Right renal cortex interstitium (tissue), 3 donors: Measurements from ENCODE around the gene AQP5. TPM values are rescaled to one million over a fixed set of nuclear protein-coding genes. Genes with fewer than 3 reads are reported as not detected.

Experiments
- DNase-seq, 3 donors: peaks; one replicate each; pipeline ENCODE4 v3.0.0-alpha.2; 2013; ENCODE audit warnings: low read depth in 3 of 3, low spot score in 2 of 3
- polyA plus RNA-seq, 3 donors: library from polyadenylated mRNA; unstranded; fragments of 120-200 nt; gene quantifications; one replicate each; pipeline ENCODE4 v1.2.1, GENCODE V29; 2013; ENCODE audit not compliant: insufficient read length in 3 of 3

Gene AQP5
- polyA plus RNA-seq, 3 donors: 1.1 to 2.2 (median 2.0) TPM

DNA sequence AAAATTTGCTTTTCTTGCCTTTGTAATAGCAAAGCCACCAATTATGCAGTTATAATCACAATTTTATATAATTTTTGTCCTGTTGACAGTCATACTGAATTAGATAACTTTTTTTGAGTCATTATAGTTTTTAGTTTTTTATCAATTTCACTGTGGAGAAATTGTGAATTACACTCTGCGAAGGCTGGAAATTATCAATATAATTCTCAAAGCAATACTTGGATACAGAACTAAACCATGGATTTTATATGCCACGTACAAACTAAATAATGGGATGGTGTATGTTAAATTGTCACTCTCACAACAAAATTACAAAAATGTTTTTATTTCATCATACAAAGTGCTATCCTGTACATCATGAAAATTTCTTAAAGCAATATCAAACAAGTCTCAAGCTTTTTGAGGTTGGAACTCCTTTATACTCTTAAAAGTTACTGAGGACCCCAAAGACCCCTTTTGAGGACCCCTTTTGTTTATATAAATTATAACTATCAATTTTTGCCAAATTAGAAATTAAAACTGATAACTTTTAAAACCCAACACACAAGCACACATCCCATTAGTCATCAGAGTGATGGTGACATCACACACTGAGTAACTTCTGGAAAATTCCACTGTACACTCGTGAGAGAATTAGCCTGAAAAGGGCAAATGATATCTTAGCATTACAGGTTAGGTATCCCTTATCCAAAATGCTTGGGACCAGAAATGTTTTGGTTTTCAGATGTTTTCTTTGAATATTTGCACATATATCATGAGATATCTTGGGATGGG, 31.0 kb upstream of the AQP5 start:
- DNase-seq: no peak

DNA sequence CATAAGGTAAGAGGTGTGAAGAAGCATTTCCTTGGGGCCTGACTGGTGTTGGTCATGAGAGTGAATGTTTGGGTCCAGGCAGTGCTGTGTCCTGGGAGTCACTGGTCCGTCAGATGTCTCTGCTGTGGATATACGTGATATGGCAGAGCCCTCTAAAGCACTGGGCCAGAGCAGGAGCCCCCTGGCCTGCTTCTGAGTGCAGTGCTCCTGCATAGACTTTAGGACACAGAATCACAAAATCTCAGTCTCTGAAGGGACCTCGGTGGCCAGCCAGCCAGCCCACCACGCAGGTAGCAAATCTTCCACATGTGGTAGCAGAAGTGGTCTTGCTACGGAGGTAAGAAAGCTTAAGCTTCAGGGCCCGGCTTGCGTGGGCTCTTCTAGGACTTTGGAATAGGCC, 29.6 kb upstream of the AQP5 start:
- DNase-seq: no peak

DNA sequence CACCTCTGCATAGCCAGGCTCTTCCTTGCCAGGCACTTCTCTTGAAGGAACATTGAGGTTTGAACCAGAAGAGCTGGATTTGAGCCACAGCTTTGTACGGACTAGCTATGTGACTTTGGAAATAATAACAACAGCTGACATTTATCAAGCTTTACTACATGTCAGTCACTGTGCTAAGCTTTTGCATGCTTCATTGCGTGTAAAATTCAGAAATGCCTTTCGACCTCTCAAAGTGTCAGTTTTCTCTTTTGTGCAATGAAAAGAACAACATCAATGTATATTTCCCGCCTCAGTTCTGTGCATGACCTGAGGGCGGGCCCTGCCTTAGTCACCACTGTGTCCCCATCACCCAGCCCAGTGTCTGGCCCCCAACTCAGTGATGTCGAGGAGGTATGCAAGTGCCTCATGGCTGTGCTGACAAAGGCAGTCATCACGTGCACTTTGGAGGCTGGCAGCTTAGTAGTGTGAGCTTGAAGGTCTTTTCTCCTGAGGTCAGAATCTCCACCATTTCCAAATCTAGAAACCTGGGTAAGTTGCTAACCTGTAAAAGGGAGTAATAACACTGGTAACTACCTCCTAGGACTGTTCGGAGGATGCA, 29.0 kb upstream of the AQP5 start:
- no peak for DNase-seq

DNA sequence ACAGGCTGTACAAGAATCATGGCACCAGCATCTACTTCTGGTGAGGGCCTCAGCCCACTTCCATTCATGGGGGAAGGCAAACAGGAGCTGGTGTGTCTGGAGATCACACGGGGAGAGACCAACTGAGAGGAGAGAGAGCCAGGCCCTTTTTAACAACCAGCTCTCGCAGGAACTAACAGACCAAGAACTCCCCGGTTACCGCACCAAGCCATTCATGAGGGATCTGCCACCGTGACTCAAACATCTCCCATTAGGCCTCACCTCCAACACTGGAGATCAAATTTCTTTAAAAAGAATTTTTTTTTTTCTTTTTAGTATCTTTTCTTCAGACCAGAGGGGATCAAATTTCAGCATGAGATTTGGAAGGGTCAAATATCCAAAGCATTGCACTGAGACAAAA, 27.9 kb upstream of the AQP5 start:
- DNase-seq: no peak

DNA sequence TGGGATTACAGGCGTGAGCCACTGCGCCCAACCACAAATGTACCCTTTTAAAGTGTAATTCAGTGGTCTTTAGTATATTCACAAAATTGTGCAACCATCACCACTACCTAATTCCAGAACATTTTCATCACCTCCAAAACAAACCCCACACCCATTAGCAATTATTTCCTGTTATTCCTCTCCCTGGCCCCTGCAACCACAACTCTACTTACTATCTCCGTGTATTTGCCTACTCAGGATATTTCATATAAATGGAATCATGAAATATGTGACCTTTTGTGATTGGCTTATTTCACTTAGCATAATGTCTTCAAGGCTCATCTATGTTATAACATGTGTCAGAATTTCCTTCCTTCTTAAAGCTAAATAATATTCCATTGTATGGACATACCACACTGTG, 27.2 kb upstream of the AQP5 start:
- DNase-seq: no peak

DNA sequence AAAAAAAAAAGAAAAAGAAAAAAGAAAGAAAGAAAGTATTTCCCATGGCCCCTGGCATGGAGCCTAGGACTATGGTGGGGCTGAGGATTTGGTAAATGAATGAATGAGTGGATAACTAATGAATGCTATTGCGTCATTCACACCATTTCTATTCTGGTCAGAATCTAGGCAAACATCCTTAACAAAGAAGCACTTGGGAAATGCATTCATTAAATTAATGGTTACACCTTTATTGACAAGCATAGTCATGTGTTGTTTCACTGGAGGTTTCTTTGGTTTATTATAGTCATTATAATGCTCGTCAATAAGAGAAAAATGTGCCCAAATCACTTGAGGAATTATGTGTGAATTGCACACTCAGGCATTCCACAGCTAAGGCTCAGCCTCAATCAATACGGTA, 24.7 kb upstream of the AQP5 start:
- no peak for DNase-seq

DNA sequence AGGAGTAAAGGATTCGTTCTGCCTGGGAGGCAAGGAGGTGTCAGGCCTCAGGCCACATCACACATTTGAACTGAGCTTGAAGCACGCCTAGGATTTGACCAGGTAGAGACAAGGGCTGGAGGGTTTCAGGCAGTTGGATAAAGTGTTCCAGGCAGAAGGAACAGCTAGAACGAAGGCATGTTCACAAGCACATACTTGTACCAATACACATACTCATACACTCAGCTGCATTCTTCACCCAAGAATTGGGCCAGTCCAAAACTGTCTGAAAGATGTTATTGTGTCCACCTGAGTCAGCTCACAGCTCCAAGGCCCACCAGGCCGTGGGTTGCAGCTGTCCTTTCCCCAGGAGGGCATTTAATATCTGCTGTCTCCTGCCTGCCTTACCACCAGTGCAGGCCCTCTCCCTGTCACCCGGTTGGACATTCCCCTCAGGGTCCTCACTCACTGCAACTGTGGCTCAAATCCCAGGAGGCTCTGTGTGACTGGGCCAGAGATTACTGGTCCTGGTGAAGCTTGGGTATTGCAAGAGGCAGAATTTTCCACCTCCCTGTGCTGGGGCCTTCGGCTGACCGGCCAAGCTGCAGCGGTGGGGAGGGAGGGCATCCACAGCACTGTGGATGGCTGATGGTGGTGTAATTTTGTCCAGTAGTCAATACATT, 23.9 kb upstream of the AQP5 start:
- DNase-seq: no peak

DNA sequence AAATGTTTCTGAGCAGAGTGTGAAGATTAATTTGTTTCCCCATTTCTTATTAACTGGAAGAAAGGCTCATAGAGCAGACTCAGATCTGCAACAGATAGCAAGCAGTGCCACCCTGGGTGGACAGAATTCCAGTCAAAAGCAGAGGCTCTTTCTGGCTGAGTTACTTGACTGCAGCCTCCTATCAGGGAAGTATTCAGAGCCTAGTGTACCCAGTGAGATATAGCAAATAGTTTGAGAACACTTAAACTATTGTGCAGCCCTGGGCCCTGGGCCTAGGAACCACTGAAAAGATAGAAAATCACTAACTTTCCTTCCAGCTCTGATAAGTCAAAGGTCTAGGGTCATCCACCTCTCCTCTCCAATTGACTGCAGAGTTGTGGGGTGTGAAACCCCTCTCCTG, 22.4 kb upstream of the AQP5 start:
- DNase-seq: no peak

DNA sequence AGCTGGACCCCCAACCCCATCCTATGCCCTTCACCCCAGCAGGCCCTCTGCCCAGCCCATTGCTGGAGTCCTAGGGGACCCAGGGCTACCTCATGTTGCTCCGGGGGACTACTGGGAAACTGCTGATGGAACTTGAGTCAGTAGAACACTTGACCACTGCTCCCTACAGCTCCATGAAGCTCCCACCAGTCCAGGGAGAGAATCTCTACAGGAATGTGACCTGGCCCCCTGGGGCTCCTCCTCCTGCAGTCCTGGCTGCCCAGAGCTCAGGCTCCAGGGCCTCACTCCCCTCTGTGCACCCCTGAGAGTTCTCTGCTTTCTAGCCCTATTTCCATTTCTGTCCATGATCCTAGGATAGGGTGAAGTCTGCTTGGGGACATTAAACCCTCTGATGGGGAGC, 22.0 kb upstream of the AQP5 start:
- no peak for DNase-seq

DNA sequence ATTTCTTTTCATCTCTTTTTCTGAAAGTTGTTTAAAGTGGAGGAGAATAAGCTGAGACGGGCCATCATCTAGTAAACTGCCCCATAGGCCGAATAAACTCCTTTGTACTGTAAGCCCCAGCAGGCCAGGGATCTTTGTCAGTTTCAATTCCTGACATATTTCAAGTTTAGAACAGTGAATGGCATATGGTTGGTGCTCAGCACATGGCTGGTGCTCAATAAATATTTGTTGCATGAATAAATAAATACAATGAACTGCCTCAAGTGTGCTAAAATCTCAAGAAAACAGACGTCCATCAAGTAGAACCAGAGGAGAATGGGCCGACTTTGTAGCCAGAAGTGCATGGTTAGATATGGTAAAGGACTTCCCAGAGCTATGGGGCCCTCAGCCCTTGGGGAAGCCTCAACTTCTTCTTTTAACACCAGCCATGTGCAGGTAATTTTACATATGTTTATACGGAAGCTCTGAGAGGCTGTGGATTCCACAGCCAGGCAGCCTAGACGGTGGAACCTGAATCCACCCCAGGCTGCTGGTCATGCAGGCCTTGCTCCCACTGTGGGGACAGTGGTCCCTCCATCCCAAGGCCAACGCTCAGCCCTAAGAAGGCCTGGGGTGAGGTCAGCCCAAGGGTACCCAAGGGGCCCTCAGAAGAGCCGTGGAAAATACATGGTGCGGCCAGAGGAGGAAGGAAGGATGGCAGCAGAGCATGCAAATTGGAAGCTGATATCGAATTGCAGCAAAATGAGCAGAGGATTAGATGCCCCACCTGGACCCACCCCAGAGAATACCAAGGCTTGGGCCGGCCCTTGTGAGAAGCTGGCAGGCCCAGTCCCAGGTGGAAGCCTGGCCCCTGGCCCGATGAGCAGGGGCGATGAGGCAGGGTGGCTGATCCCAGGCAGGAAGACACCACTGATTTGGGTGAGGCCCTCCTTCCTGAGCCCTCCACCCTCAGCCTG, 19.8 kb upstream of the AQP5 start:
- no peak for DNase-seq

DNA sequence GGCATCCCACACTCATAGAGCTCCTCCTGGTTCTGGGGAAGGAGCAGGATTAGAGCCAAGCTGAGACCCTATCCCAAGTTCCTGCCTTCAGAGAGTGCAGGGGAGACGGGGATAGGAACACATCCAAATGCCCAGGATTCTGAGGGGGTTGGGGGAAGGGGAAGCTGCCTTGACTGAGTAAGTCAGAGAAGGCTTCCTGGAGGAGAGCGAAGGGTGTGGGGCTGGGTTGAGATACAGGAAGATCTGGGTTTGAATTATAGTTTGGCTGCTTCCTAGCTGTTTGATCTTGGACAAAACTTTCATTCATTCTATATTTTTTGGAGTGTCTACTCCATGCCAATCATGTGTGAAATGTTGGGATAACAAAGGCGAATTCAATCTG, 19.2 kb upstream of the AQP5 start:
- DNase-seq: no peak

DNA sequence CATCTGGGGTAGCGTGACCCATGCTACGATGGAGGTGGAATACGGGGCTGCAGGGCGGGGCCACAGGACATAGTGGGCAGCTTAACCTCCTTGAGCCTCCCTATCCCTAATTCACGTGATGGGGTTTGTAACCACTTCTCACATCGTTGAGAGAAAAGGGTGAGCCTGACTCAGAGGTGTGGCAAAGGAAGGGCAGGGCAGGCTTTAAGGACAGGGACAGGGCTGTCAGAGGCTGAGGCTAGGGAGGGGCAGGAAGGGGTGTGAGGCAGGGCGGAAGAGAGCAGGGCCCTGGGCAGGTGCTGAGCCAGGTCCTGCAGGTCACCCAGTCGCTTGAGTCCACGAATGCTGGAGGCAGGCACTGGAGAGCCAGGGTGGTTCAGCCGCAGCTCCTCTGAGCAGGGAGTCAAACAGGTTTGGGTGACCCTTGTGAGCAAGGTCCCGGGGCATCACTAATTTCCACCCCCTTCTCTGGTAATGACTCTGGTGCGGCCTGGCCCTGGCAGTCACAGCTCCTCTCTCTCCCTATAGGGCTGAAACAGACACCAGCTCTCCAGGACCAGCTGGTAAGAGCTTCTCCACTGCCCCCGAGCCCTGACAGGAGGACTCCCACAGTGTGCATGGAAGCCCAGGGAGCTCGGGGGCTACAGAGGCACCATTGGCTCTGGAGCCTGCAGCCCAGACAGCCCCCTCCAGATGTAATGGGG, 18.6 kb upstream of the AQP5 start:
- DNase-seq: no peak

DNA sequence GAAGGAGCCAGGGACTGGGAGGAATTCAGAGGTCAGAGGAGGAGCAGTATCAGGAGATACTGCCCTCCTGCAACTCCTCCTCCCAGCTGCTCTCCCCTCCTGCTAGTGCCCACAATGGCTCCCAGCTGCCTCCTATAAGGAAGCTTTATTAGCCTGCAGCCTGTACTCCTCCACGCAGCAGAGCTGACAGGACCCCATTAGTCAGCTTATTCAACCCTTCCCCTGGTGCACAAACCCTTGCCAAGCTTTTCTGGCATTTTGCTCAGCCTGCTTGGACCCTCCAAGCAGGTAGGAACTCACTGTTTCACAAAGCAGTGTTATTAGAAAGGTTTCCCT, 18.1 kb upstream of the AQP5 start:
- no peak for DNase-seq

DNA sequence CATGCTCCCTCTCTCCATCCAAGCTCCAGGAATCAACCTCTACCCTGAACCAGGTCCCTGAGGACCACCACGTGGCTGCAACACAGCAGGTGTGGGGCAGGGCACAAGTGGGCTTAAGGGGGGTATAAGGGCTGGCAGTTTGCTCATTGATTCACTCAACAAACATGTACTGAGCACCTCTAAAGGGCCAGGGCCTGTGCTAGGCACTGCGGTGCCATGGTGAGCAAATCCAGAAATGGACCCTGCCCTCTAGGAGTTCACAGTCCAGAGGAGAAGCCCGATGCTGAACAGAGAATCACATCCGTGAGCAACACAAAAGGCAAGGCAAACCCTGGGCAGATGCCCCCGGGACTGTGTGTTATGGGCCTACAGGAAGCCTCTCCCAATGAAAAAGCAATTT, 17.6 kb upstream of the AQP5 start:
- DNase-seq: no peak

DNA sequence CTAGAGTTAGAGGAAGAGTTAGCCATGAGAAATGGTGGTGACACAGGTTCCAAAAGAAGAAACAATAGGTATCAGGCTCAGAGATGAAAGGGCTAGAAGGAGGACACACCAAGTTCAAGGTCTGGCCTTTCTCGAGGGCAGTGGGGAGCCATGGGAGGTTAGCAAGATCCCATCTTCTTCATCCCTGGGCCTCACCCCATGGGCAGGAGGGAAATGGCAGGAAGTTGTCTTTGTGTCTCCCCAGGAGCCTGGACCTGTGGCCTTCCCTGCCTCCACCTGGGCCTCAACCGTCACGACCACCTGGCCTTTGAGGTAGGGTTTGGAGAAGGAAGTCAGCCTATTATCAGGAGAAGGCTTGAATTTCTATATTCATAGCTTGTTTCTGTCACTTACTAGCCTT, 17.0 kb upstream of the AQP5 start:
- DNase-seq: no peak

DNA sequence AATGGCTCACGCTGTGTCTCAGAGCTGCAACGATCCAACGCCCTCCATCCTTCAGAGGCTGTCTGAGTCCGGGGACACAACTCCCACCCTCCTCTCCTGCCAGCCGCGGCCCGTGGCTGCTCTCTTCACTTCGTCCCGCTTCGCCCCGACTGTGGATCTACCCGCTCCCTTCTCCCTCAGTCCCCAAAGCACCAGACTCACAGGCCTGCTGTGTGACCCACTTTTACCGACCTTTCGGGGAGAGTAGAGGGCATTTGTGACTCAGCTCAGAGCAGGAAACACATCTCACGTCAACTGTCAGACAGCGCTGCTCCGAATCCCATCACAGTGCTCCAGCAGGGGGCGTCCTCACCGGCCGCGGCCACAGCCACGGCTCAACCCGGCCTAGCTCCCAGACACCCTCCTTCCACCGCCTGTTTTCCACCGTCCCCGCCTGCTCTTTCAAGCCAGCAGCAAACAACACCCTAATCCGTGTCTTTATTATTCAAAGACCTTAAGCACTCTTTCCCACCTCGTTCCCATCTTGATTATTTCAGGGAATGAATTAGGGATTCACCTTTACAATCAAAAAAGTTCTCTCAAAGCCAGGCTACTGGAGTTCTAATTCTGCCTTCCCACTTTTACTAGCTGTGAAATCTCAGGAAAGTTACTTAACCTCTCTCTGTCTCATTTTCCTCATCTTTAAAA, 16.1 kb upstream of the AQP5 start:
- peak in 2 of 3 donors; percentile 61 to 71 for DNase-seq

DNA sequence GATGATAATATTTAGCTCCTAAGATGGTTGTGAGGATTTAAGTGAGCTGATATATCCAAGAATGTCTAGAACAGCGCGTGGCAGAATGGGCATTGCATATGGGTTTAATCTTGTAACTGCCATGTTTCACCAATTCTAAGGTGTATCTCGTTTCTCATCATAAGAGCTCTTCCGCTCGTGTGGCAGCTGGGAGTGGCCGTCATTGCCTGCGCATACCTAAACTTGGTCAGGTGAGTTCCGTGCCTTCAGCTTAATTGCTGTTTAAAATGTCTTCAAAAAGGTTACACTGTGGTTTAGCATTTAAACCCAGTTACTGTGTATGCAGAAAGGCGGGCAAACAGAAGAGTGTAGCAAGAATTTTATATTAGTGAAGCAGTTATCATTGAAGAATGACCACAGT, 15.6 kb upstream of the AQP5 start:
- no peak for DNase-seq

DNA sequence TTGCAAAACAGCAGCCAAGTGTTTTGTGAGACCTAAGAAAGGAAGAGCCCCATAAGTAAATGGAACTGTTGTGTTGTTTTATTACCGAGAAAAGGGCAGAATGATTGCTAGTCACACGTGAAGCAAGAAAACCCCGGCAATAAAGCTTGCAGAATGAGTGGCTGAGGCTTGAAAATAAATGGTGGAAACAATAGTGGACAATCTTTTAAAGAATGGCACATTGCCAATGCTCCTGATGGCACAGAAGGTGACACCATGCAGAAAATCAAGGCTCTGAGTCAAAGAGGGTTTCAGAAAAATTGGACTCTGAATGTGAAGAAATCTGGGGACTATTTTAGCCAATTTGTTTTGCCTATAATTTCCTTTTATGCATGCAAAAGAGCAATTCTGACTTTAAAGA, 15.2 kb upstream of the AQP5 start:
- no peak for DNase-seq

DNA sequence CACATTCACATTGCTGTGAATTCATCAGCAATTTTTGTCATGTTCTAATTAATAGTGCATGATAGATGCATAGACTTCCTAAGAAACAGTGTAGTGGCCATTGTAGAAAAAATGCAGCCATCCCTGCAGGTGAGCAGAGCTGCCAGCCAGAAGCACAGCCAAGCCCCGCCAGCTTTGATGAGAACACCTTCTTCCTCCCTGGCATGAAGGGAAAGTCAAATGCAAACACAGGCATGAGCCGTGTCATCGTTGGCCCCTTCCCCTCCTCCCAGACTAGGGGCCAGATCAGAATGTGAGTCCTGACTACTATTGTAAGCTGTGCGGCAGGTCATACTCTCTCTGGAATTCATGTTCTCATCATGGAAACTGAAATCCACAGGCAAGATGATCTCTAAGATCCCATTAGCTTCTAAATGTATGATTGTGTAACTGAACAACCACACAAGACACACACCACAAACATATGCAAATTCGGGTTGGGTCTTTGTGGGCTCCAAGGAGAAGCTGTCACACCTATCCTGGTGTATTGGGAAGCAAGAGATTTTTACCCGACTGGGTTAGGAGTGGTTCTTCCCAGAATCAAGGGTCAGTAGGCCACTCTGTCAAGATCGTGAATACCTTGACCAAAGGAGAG, 14.0 kb upstream of the AQP5 start:
- no peak for DNase-seq
